H1 (cell line): ENCODE data around the gene PPFIBP2. TPM values are rescaled to one million over a fixed set of nuclear protein-coding genes. Genes with fewer than 3 reads are reported as not detected.

Experiments
- BRCA1 ChIP-seq: IDR thresholded peaks from 2 replicates; pipeline ENCODE4 v1.6.1; 2012; ENCODE audit warnings: low read depth, low read length, improper control_type of control experiment
- EP300 ChIP-seq, 2 experiments: IDR thresholded peaks; 1 replicate in 1 of 2; 2 replicates in 1 of 2; pipeline ENCODE4 v1.6.1; 2011 to 2012; ENCODE audit warnings: low read depth in 2 of 2, low read length in 2 of 2, mild to moderate bottlenecking in 2 of 2, borderline replicate concordance in 1 of 2, inconsistent platforms in 1 of 2, moderate library complexity in 1 of 2
- SRF ChIP-seq: IDR thresholded peaks from 2 replicates; pipeline ENCODE4 v1.6.1; 2011; ENCODE audit warnings: mild to moderate bottlenecking, low read depth, low read length, moderate library complexity
- polyA plus RNA-seq, 7 experiments: library from polyadenylated mRNA; depleted of rRNA in 3 of 7; stranded (reverse) in 5 of 7; unstranded in 2 of 7; fragments of >200 nt in 5 of 7; fragments of 200-250 nt in 2 of 7; gene quantifications; 1 replicate in 5 of 7; 2 replicates in 1 of 7; 4 replicates in 1 of 7; pipeline versions ENCODE4 v1.2.1 to v1.2.3, GENCODE V29; 2011 to 2013; ENCODE audit warnings: missing spikeins in 2 of 7, mixed read lengths in 2 of 7
- total RNA-seq: library from RNA; stranded (reverse); fragmentation: NEBNext Ultra II Directional; extraction: Animal tissue kit (Norgen Biotek cat#: 25700); gene quantifications from 2 replicates; pipeline ENCODE4 v1.2.1, GENCODE V29; 2021

Gene PPFIBP2
- total and polyA plus RNA-seq, 2 of the 8 experiments (the other 6 are each of a cell fraction or from before 2014, with no cell fraction given) = 5.5 to 9.8 TPM

GRCh38 chr11:7485186-7486097, 28.4 kb upstream of the PPFIBP2 start, which contains the start of gene OLFML1 (continued):
- TF ChIP-seq BRCA1 (no peak), SRF (no peak), EP300 (IDR thresholded peaks at IDR 0.05; ENCODE audit: borderline replicate concordance in 1 of 2, low read depth in 2 of 2, low read length in 2 of 2) (no peak)
- TF ChIP-seq, all 59 proteins: peak for 0
